AG10803 (cell line): ENCODE measurements around the gene CDH4.

Source experiments
- DNase-seq: peaks from one replicate; pipeline ENCODE4 v3.0.0; 2010; ENCODE audit warnings: low read depth
- H3K4me3 ChIP-seq: 2 replicates; pipeline ENCODE4 v1.5.1; 2011; ENCODE audit warnings: mild to moderate bottlenecking, low read length, control low read depth
- CTCF ChIP-seq: conservative IDR thresholded peaks from 2 replicates; pipeline ENCODE4 v1.5.1; 2011; ENCODE audit warnings: mild to moderate bottlenecking, low read length, control low read depth, inconsistent platforms

CDH4 gene

GRCh38 chr20:61719691-61720347 lies 467.8 kb downstream of the CDH4 start:
- TF ChIP-seq CTCF, result no peak

GRCh38 chr20:61720348-61720696 lies 468.3 kb downstream of the CDH4 start:
- DNase-seq, result no peak
- TF ChIP-seq CTCF, result no peak
- H3K4me3 ChIP-seq, result no peak overlapping the region

More at GRCh38 chr20:61719691-61720347, 467.8 kb downstream of the CDH4 start:
- DNase-seq, result no peak
- no peak overlapping the region for H3K4me3 ChIP-seq

GRCh38 chr20:61722146-61722678 lies 470.2 kb downstream of the CDH4 start:
- no peak overlapping the region for H3K4me3 ChIP-seq
- no peak for DNase-seq
- no peak for TF ChIP-seq CTCF

- no peak for TF ChIP-seq CTCF
- no peak overlapping the region for H3K4me3 ChIP-seq
- DNase-seq, result no peak
These were observed 471.6 kb downstream of the CDH4 start for GRCh38 chr20:61723529-61724257.

GRCh38 chr20:61724376-61724775 lies 472.3 kb downstream of the CDH4 start:
- DNase-seq, result peak; percentile 11
- no peak overlapping the region for H3K4me3 ChIP-seq
- 0 out of 2 replicates have a peak, but pooled peaks have one; percentile 27 for TF ChIP-seq CTCF

- no peak for TF ChIP-seq CTCF
- no peak overlapping the region for H3K4me3 ChIP-seq
These were observed 473.1 kb downstream of the CDH4 start for GRCh38 chr20:61725145-61725544.

GRCh38 chr20:61725966-61726365 lies 473.9 kb downstream of the CDH4 start:
- DNase-seq, result no peak
- TF ChIP-seq CTCF, result no peak
- H3K4me3 ChIP-seq, result no peak overlapping the region

More at GRCh38 chr20:61725145-61725544, 473.1 kb downstream of the CDH4 start:
- DNase-seq, result no peak
